Measurements from ENCODE around the gene RPS17.

Gene RPS17

DNA sequence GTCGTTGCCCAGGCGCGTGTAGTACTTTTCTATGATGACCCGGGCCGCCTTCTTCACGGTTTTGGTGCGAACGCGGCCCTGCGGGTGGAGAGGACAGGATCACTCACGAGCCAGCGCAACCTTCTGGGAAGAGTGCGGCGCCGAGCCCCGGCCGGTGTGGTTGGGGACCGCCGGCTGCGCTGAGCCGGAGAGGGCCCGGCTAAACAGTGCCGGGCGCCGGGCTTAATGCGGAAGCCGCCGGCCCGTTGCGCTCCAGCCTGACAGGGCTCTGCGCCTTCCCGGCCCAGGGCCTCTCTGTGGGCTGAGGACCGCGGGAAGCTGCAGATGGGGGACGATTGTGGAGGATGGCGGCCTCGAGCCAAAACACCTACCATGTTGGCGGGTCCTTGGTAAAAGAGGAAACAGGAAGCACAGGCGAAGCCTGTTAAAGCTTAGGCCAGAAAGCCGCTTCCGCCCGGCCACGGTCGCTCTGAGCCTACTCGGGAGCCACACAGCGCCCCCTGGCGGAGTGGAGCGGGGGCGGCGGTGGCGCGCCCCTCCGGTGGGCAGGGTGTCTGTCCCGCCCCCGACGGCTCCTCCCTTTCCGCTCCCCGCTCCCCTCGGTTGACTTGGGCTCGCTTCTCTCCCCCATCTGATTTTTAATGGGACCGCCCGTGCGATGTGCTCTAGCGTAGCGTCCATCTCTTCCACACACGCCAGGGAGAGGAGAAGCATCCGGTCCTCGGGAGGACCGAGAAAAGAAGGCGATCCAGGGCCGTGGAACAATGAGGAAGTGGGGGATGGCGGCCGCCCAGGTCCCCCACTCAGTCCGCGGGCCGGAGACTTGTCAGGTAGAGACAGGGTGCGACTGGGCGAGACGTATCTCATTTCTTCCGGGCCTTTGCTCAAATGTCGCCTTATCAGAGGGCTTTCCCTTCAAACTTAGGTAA is at the start of gene RPS17:
RPS17 (minus strand) TSS at position 403 of the 929 bp plus-strand sequence; CDS start at position 374, 29 bp downstream.
- no peak for DNase-seq

DNA sequence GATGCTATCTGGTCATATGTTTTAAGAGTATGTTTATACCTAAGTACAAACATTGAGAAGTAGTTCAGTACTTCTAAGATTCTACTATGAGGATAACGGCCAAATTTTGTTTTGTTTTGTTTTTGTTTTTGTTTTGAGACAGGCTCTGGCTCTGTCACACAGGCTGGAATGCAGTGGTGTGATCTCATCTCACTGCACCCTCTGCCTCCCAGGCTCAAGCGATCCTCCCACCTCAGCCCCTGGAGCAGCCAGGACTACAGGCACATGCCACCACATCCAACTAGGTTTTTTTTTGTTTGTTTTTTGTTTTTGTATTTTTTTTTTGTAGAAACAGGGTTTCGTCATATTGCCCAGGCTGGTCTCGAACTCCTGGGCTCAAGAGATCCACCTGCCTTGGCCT is 47.5 kb upstream of the RPS17 start:
- no peak for DNase-seq

DNA sequence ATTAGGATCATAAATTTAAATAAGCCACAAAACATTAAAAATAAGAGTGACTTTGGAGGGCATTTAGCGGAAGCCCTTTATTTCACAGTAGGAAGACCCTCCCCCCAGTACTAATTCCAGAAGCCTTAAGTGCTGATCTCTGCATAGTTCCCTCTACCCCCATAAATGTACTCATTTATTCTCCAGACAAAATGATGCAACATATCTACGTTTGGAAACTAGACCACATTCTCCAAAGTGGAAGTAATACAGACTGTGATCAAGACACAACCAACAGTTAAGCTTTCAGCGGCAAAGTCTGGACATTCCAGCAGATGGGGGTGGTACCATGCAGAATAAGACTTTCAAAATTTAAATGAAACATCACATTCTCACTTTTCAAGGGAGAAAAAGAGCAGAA is 44.8 kb upstream of the RPS17 start:
- DNase-seq: no peak

GRCh38 chr15:82580713-82581112 is 40.5 kb upstream of the RPS17 start:
- DNase-seq: no peak

DNA sequence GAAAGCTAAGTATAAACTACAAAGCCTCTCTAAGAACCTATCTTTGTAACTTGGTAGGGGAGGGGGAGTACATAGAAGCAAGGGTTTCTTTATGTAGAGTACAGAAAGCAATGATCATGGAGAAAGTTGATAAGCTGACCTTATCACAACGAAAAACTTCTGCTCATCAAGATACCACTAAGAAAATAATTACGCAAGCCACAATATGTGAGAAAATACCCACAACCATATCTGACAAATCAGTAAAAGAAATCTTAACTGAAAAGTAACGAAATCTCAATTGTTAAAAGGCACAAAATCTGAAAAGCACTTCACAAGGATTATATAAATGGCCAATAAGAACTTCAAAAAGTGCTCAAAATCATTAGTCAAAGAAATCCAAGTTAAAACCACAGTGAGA is 35.1 kb upstream of the RPS17 start:
- no peak for DNase-seq

DNA sequence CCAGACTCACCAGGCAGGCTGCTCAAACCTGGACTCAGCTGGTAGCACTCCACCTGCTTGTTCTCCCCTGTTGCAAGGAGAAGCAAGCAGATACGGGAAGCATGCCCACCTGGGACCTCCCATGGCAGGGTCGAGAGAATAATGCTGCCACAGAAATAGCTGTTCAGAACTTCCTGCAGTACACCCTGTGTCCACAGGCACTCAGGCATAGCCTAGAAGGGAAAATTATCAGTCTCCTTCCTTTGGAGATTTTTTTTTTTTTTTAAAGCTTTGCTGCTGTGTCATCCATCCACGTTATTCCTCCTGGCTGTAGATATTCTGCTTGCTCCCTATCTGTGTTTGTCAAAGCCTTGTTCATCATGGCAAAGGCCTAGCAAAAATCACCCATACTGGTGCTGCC is 32.7 kb upstream of the RPS17 start:
- DNase-seq: no peak

DNA sequence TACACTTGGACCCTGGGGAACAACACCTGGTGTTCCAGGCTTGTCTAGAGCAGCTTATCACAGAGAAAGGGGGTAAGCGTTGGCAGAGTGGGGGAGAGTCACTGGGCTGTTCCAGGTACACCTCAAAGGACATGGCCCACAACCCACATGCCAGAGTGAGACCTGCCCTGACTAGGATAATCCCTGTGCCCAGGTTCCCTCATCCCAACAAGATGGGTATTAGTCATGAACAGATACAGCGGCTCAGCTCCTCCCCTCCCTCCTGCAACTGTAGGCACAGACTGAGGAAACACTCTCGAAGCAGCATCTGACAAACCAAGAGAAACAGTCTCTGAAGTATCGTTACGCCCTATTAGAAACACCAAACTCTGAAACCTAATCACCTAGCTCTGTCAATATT is 32.1 kb upstream of the RPS17 start:
- DNase-seq: no peak

- no peak for DNase-seq
Measured at GRCh38 chr15:82571722-82572222, 31.5 kb upstream of the RPS17 start.

- DNase-seq: no peak
Measured at GRCh38 chr15:82570721-82571508, 30.7 kb upstream of the RPS17 start.

- DNase-seq: no peak
Measured at GRCh38 chr15:82569834-82570233, 29.6 kb upstream of the RPS17 start.

DNA sequence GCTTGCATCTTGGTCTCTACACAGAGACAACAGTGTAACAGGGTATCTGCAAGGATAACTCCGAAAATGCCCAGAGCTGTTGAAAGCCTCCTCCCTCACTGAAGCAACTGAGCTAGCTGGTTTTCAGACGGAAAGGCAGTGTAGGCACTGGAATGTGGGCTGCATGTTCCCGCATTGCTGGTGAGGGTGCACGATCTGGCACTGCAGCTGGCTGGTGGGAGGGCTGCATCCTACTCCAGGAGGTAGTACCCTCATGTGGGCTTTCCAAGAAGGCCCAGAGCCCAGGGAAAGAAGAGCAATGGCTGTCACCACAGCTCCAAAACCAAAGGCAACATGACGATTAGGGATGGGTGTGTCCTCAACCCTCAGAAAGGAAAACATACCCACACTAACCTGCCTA is 28.7 kb upstream of the RPS17 start:
- DNase-seq: no peak

- DNase-seq: no peak
Measured at GRCh38 chr15:82567661-82568060, 27.4 kb upstream of the RPS17 start.

DNA sequence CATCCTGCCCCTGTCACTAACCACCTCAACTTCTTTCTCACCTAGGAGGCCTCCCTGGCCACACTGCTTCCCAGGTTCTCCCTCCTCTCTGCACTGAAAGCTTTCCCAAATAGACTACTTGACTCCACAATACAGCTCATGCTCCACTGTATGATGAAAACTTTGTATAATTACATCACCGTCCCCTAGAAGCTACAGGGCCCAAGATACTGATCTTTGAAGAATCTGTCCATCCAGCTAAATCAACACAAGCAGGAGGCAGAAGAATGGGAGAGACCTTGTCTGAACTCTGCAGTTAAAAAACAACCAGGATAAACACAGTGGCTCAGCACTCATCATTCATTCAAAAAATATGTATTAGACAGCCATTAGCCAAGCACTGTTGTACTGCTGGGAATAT is 26.4 kb upstream of the RPS17 start:
- no peak for DNase-seq

GRCh38 chr15:82558502-82558901 is 18.2 kb upstream of the RPS17 start:
- no peak for DNase-seq

- DNase-seq: no peak
Measured at GRCh38 chr15:82556315-82557035, 16.2 kb upstream of the RPS17 start.

DNA sequence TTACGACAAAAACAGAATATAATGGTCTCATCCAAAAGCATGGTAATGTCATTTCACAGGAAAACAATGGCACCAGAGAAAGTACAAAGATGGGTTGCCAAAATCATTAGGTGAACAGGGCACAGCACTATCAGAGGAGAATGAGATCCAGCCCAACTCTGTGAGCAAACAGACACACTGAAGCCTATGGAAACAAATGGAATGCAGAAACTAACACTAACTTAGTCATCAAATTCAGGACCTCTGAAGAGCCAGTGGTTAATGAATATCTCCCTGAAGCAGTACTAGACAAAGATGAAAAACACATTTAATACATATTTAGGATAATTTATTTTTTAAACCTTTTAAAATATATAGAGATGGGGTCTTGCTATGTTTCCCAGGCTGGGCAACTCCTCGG is 14.6 kb upstream of the RPS17 start:
- no peak for DNase-seq

DNA sequence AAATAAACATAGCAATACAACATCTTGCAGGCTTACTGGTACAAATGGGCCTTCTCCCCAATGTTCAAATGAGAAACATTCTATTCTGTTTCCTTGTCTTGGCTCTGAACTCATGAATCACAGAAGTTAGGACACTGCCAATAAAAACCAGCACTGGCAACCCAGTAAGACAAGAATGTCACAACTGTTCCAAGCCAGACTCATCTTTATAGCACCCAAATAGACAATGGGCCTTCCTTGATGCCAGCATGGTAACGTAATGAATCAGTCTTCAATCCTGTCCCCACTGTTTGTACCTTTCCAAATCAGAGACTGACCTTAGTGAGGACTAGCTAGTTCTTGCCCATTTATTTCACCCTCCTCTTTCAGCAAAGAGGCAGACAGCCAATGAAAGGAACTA is 14.1 kb upstream of the RPS17 start:
- no peak for DNase-seq

- DNase-seq: no peak
Measured at GRCh38 chr15:82553846-82554245, 13.6 kb upstream of the RPS17 start.

GRCh38 chr15:82552861-82553260 is 12.6 kb upstream of the RPS17 start:
- no peak for DNase-seq

DNA sequence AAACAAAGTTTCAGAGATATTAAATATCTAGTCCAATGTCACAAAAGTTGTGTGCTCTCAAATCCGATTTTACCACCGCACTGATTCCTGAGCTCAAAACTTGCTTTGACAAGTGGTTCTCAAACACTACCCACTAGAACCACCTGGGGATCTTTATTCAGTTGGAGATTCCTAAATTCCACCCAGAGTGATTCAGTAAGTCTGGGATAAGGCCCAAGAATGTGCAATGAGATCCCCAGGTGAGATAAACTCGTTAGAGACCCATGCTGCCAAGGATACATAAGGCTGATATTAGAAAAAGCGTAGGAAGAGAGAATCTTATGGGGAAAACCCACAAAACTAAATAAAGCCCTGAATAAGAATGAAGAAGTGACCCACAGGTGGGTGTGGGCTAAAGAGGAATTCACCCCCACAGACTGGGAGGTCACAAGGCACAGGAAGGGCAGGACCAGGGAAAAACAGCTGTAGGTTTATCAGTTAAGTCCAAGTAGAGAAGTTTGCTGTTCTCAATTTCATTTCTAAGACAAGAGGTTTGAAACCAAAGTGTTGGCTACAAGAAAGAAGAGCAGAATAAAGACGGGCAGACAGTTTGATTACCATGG is 11.5 kb upstream of the RPS17 start:
- no peak for DNase-seq

DNA sequence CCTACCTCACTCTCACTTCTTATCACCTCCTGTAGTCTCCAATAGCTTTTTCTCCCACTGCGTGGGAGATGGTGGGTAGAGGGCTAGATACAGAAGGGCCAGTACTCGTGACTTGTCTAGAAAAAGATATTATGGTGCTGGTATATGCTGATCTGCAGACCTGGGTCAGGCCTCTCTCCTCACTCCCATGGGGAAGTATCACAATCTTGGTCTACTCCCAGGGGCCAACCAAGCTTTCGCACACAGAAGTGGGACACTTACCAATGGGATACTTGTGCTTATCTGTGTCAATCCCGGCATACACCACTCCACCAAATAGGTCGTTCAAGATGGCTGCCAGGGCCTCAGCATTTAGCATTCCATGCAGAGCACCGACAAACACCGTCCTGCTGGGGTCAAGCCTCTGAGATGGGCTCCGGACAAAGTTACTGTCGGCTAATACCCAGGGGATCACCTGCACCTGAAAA is 9.0 kb upstream of the RPS17 start:
- no peak for DNase-seq

DNA sequence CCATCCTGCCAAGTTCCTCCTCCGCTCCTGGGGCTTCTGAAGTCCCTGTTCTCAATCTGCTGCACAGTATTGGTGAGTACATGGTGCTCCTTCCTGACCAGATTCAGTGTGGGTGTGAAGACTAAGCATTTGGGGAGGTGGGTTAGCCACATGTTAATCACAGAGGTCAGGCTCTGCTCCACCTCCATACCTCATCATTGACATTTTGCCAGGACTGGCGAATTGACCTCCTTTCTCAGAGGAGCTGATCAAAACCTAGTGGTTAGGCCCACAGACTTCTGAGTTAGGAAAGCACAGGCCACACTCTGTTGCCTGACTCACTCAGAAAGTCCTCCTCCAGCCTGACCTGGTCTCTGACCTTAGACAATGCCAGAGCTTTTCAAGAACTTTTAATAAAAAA is 8.4 kb upstream of the RPS17 start:
- DNase-seq: no peak

GRCh38 chr15:82545478-82545877 is 5.2 kb upstream of the RPS17 start:
- no peak for DNase-seq
